RCC 7860 (cell line): ENCODE data around the gene HOXA6.

Experiments
- DNase-seq: peaks from one replicate; pipeline ENCODE4 v3.0.0-alpha.2; 2015; ENCODE audit warnings: low spot score
- FAIRE-seq: peaks from 2 replicates; lab custom pipeline; 2012; peaks lifted over from hg19 to GRCh38; lab: Jason Lieb, UNC

Gene HOXA6

DNA sequence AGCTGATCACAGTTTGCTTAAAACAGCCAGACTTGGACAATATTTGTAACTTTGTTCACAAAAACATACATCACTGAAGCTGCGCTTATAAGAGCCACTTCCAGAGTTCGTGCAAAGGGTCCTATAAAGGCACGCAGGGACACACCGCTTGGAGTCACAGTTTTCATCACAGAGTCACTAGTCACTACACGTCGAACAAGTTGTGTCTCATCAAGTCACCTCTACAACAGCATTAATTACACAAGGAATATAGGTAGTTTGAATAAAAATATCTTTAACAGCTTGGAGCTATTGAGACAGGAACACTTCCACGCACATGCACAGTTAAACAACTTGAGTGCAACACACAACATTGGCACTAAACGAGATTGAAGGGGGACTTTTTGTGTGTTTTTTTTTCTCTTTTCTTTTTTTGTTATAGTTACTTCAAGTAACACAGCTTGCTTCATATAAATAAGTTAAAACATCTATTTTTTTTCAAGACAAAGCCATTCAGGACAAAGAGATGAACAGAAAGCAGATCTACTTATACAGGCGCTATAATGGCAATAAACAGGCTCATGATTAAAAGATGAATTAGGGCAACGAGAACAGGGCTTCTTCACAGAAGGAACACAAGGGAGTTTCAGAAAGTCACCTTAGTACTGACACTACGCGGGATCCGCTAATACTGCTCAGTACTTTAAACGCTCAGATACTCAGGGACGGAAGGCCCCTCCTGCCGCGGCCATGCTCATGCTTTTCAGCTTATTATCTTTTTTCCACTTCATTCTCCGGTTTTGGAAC, 6.2 kb downstream of the HOXA6 start:
- FAIRE-seq, result no peak
- no peak for DNase-seq

DNA sequence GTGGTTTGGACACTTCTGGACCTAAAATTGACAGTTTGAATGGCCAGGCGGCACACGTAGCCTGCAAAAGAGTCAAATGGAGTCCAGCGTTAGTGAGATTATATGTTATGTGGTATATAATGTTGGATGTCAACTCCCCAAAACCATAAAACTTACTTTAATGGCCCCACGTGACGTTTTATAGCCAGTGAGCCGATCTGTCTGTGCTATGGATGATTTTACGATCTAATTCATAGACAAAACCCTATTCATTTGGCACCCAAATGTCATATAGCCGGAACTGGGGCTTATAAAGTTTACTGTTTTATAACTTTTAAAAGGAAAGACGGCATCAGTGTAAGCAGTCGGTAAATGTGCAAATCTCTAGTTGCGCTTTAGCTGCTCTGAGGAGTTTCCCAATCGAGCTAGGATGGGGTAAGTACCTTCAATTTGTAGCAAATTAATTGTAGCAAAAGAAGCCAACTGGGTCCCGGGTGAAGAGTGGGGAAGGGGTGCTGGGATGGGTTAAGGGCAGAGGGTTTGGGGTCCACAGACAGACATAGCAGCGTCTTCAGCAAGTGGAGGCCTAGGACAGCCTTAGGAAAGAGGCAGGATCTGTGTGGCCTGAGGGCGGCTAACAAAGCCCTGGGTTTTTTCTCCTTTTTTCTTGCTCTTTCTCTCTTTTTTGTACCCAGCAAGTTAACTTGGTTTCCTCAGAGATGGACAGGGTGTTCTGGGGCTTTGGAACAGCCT, 7.3 kb downstream of the HOXA6 start:
- FAIRE-seq (no peak), DNase-seq (no peak)

DNA sequence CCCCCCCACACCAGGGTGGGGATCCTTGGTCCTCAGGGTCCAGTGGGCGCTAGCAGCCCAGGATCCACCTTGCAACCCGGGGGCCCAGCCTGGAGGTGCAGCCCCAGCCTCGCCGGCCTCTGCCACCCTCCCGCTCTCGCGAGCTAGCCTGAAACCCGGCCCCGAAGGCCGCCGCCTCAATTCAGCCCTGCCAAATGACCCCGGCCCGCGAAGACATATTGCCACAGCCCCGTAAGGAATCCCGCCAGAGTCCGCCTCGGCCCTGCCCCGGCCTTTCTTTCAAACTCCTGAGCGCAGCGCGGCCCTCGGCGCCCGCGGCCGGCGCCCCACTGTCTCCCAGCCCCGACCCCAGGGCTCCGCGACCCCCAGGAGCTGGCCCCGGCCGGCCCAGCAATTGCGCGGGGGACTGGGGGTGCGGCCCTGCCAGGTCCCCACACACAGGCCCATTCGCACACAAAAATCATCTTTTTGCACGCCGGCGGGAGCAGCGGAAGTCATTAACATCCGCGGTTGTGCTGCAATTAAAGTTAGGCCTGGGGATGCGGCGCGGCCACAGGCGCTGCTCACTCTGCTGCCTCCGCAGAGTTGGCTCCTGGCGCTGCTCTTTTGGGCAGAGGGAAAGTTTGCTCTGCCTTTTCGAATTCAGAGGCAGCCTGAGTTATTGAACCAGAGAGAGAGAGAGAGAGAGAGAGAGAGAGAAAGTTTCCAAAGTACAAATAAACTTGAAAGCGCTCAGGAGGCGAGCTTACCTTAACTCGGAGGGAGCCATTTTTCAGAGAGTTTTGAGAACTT, 8.0 kb downstream of the HOXA6 start:
- FAIRE-seq (no peak), DNase-seq (no peak)

DNA sequence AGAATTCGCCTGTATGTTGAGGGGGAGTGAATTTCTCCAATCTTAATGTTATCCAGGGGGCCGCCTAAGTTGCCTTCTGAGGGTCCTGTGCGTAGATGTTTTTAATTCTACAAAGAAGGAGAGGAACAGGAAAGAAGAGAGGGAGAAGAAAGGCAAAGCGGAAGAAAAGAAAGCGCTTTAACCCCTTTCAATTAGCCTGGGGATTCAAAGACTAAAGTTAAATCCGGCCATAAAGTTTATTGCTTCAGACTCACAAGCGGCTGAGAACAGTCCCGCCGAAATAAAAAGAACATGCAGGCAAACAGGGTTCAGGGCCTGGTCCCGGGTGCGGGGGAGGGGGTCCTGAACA, 8.6 kb downstream of the HOXA6 start:
- DNase-seq (no peak), FAIRE-seq (no peak)

DNA sequence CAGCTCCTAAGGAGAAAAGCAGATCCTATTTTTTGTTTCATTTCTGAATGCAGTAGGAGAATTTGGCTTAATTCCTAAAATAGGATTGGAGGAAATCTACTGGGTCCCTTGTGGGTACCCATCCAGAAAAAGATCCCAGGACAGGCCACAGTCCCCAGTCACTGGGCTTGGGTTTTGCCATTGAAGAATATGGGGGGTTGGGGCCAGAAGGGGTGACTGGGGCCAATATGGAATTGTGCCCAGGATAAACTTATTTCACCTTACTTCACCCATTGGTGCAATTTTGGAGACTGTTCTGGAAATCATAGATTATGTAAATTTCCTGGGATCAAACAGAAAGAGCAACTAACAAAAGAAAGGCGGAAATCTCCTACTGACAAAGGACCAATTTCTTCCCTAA, 9.1 kb downstream of the HOXA6 start:
- FAIRE-seq (no peak), DNase-seq (no peak)

DNA sequence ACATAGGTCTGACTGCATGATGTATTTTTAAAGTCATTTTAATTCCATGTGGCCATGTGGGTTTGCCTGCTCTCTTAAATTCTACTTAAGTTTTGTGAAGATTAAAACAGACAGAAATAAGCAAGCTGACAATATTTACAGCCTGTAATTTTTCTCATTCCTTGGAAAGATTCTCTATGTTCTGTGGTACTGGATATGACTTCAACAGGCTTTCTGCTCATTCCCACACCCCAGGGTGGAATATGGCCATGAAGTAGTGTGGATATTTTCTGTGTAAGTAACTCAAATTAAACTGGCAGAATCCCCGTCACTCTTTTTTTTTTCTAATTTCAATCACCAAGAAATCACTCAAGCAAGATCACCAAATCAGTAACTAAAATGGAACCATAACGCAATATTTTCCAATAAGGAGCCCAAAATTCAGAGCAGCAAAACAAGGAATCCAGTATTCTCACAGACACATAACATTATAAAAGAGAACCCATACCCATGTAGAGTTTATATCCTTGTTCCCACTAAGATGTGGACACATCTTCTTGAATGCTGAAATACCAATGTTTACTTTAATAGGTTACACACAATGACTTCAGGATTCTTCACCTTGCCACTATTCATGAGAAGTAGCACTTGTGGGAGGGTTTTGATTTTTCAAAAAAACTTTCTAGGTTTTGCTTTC, 9.8 kb downstream of the HOXA6 start:
- no peak for DNase-seq
- peak; percentile 74 for FAIRE-seq

DNA sequence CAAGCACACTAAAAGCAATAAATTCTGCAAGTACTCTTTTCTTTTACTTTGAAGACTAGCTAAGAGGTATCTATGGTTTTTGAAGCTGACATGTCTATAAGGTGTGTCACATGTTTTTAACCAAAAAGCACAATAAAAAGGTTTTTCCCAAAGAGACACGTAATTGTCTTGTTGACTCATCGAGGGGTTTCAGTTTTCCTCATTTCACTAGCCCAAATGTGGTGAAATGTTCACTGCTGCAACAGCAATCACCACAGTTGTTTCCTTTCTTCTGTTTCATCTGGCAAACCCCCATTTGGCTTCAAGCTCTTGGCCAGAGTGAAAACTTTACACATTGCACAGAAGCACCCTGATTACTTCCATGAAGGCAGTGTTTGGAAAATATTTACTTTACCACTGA, 13.2 kb downstream of the HOXA6 start:
- DNase-seq, result peak; percentile 80

DNA sequence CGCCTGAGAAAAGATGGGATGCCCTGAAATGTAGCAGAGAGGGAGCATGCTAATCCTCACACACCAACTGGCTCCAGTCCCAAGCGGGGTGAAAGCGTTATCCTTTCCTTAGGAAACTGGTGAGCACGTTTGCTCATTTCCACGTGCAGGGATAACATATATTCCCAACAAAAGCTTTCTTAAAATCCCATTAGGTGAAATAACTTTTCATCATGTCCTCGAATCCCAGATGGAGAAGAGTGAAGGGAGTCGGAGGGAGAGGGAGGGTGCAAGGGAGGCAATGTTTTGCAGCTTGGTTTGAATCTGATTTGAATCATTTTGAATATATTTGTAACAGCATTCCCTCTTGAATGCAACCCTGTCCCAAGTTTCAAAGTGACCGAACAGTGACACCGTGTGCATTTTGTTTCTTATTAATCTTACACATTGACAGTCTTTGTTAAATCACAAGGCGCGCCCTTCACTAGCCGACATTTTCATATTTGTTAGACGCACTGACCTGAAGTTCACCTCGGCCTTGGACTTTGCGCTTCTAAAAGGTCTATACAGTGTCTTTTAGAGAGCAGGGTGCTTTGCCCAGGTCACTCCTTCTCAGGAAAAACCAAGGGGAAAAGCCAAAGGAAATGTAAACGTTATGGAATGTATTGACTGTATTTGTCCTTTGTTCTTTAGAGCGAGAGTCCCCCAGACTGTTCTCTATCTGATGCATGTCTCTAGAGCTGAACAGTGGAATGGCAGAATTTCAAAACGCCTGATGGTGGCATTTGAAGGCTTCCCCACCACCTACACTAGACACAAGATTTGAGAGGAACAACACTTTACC, 14.0 kb downstream of the HOXA6 start:
- no peak for FAIRE-seq
- peak; percentile 10 for DNase-seq

More for the DNA sequence above, 13.2 kb downstream of the HOXA6 start:
- FAIRE-seq, result peak; percentile 96

DNA sequence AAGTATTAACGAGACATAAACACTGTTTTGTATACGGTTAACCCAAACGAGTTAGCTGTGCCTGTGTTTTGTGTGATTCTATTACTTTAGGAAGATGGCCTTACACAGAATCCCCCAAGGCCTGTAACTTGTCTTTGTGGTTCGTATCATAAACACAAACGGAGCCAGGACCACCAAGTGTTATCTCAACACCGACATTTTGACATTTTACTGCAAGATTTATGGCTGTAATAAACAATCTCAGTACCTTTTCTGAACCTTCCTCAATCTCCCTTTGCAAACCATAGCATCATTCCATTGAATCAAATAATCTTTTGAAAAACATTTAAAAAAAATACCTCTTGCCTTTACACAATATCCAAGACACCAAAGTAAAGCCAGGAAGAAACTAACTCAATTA, 14.6 kb downstream of the HOXA6 start:
- DNase-seq, result peak; percentile 3
- FAIRE-seq, result no peak

DNA sequence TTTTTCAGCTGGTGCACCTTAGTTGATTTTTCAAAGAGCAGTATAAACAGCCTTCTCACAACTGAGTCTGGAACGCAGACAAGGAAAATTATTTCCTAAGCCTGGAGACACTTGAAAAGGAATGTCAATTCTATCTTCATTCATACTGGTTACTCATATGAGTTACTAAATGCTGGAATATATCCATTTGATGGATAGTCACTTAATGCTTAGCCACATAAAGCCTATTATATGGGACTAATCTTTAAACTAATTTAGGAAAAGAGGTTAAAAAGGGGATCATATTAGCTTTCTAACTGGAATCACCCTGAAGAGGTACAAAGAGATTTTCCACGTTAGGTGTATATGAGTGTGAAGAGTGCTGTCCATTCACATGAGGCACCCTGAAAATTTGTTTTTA, 15.4 kb downstream of the HOXA6 start:
- peak; percentile 42 for FAIRE-seq
- DNase-seq, result peak; percentile 4

DNA sequence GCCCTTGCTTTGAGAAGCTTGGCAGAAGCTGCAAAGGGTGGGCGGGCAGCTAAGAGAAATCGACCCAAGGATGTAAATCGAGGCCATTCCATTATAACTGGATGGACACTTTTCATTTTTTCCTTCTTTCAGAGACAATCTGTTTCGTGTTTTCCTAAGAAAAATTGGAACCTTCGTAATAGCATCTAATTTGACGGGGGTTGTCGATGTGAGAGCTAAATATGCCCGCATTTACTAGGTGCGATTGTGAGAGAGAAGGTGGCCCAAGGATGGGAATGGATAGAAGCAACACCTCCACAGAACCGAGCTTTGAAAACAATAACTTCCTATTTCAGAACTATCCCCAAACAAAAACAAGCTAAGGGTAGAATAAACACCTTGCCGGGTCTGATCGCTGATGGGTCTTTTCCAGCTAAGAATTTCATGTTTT, 16.2 kb downstream of the HOXA6 start:
- FAIRE-seq, result no peak

DNA sequence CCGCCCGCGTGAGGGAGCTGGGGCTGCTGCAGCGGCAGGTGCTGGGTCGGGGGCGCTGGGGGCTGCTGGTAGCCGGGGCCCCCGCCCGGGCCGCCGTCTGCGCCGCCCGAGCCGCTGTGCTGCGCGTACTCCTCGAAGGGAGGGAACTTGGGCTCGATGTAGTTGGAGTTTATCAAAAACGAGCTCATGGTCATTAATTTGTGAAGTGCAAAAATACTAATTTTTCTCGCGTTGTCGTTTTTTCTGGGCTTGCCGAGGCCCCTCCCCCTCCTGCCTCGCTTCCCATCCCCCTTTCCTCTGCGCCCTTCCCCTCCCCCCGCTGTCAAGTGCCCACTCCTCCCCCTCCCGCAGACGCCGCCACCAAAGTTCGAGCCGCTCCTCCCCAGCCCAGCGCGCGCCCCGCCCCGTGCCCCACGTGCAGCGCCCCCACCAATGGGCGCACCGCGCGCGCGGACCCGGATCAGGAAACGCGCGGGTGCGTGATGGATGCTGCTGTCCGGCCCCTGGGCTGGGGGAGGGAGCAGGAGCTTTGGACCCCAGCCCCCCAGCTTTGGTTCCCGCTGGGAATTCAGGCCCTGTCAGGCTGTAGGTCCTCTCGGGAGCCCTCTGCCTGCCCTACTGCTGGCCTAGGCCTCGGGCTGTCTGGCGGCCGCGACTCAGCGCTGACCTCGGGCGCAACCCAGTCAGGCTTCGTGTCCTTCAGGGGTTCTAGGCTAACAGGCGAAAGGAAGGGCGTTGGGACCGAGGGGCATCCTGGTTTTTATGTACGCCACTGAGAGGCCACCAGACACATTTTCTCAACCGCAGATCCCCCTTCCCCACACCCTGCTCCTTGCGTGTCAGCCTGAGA, 16.8 kb downstream of the HOXA6 start, which contains the start of gene HOXA4:
TSS of gene HOXA4 (minus strand) at position 218 of the 850 bp plus-strand sequence. CDS start at position 194, 24 bp downstream.
- peak; percentile 82 for DNase-seq
- no peak for FAIRE-seq

More for the DNA sequence above, 16.2 kb downstream of the HOXA6 start:
- no peak for DNase-seq

DNA sequence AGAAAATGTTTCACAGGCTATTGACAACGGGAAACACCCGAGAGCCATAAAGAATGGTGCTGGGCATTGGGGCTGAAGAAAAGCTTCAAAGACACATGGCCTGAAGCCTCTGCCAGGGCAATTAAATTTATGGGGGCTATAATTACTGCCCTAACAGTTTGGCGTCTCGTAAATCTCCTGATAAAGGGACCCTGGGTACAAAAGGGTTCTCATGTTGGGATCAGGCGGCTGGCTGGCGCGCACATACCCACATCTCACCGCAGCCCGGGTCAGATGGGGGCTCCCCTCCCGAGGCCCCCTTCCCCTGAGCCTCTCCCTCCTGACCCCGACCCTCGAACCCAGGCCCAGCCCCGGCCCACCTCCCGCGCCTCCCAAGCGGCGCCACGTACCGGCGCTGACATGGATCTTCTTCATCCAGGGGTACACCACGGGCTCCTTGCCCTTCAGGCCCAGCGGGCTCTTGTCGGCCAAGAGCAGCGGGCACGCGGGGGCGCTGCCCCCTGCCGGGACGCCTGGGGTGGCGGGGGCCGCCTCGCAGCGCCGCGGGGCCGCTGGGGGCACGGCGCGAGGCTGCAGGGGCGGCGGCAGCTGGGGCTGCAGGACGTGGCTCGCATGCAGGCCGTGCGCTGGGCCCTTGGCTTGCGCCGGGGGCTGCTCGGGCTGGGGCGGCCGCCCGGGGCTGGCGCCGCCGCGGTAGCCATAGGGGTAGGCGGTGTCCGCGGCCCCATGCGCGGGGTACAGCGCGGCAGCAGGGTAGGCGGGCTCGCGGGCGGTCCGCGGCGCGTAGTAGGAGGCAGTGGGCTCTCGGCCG, 17.6 kb downstream of the HOXA6 start:
- FAIRE-seq, result no peak
- peak; percentile 11 for DNase-seq

DNA sequence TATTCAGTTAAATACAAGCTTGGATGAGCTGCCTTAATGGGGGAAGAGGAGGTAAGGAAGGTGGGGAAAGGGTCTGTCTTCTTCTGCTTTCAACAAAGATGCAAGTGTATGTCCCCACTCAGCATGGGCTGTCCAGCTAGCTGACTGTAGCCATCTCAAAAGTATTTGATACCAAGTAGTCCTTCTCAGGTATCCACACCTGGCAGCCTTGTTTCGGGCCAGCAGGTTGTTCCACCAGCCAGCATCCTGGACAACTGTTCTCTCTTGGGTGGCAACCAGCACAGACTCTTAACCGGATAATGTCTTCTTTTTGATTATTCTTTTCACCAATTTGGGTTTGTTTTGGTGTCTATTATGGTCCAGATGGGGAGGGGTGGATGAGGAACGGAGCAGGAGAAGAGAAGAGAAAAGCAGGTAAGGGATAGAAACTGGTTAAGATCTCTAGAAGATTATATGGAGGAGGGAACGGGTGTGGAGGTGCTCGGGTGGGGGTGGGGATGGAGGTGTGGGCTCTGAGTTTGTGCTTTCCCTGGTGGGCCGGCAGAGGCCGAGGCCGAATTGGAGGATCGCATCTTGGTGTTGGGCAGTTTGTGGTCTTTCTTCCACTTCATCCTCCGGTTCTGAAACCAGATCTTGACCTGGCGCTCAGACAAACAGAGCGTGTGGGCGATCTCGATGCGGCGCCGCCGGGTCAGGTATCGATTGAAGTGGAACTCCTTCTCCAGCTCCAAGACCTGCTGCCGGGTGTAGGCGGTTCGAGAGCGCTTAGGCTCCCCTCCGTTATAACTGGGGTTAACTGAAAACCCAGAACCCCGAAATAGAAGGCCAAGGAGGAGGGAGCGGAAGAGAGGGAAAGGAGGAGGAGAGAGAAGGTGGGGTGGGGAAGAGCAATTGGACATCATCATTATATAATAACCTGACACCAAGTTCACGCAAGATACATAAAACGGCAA, 18.5 kb downstream of the HOXA6 start:
- peak; percentile 39 for DNase-seq
- no peak for FAIRE-seq

DNA sequence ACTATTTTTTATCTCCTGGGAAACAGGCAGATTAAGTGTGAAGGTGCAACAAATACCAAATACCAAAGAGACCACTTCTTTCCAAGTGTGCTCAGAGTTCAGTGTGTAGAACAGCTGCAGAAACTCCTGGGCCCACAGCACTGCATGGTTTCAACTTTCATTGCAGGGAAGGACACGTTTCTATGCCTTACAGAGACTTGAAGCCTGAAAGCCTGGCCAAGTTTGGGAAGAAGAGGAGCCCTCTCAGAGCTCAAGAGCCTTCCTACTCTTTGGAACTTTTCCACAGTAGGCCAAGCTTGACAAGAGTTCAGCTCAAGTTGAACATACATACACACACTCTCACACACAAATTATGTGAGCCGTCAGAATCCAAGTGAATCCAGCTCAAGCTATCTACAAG, 19.5 kb downstream of the HOXA6 start:
- peak; percentile 49 for FAIRE-seq
- DNase-seq, result no peak

DNA sequence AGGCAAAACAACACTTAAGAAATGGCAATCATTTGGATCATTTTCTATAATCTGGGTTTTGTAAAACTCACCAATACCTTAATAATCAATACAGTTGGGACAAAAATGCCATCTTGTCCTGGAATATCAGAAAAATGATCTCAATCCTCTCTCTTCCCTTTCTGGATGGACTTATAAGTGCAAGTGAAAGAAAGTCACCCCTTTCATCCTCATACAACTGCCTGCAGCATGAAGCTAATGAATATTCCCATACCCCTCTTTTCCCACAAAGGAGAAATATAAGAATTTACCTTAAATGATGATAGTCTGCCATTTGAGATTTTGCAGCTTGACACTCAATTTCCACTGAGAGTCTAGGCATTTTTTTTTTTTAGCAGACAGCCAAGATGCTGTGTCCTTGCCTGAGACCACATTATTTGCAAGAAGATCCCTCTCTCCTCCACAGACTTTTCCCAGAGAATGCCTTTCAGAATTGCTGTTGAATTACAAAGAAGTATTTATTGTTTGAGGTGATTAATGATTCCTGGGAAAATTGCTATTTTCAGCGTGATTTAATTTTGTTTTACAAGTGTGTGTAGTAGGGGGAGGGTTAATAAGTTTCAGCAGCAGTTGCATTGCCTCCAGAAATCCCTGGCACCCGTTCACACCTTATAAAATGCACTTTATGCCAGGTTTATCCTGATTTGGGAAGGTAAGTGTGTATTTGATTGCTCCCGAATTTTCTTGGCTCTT, 20.8 kb downstream of the HOXA6 start:
- no peak for FAIRE-seq

More for the DNA sequence above, 20.8 kb downstream of the HOXA6 start:
- DNase-seq, result no peak
